DND-41 (cell line): ENCODE results near the gene TESMIN.
A peak's percentile ranks its signal among the peaks of the same experiment; 100 is the strongest.

Experiments
- ATAC-seq: fragments of 200-7000 bp; cut with Tn5 transposase; 3 replicates; pipeline ENCODE4 v1.9.1; 2021; ENCODE audit warnings: low read depth; ENCODE audit not compliant: insufficient read depth
- DNase-seq: peaks from one replicate; pipeline ENCODE4 v3.0.0-alpha.2; 2020
- H2AFZ ChIP-seq: 2 replicates; pipeline ENCODE4 v1.6.0; 2012; ENCODE audit warnings: low read depth, low read length
- H3K27ac ChIP-seq: 2 replicates; pipeline ENCODE4 v1.5.1; 2012; ENCODE audit warnings: low read length, inconsistent platforms
- H3K27me3 ChIP-seq: fragments of 200-600 bp; sonication (generic); 2 replicates; pipeline ENCODE4 v1.6.0; 2012; ENCODE audit warnings: low read length, mild to moderate bottlenecking, inconsistent platforms; ENCODE audit not compliant: insufficient read depth, poor library complexity
- H3K36me3 ChIP-seq: 2 replicates; pipeline ENCODE4 v1.5.1; 2012; ENCODE audit warnings: low read length, inconsistent platforms; ENCODE audit not compliant: insufficient read depth
- H3K4me1 ChIP-seq: 2 replicates; pipeline ENCODE4 v1.5.1; 2012; ENCODE audit warnings: mild to moderate bottlenecking, low read length; ENCODE audit not compliant: insufficient read depth
- H3K4me2 ChIP-seq: 2 replicates; pipeline ENCODE4 v1.6.0; 2012; ENCODE audit warnings: mild to moderate bottlenecking, moderate library complexity, low read length, inconsistent platforms; ENCODE audit not compliant: insufficient read depth
- H3K4me3 ChIP-seq, 2 experiments: fragments of 200-600 bp in 1 of 2; shearing (Covaris generic) in 1 of 2; 2 replicates each; pipeline ENCODE4 v1.5.1; 2012 to 2016; ENCODE audit warnings: inconsistent platforms in 2 of 2, low read length in 2 of 2, mild to moderate bottlenecking in 2 of 2, low read depth in 1 of 2, moderate library complexity in 1 of 2
- H3K79me2 ChIP-seq: 2 replicates; pipeline ENCODE4 v1.6.0; 2012; ENCODE audit warnings: low read length, inconsistent platforms; ENCODE audit not compliant: insufficient read depth
- H3K9ac ChIP-seq: 2 replicates; pipeline ENCODE4 v1.6.0; 2012; ENCODE audit warnings: low read depth, mild to moderate bottlenecking, inconsistent platforms, low read length, moderate library complexity
- H3K9me3 ChIP-seq: 2 replicates; pipeline ENCODE4 v1.5.1; 2012; ENCODE audit warnings: low read length, moderate library complexity, mild to moderate bottlenecking, inconsistent platforms; ENCODE audit not compliant: insufficient read depth, severe bottlenecking
- H4K20me1 ChIP-seq: 2 replicates; pipeline ENCODE4 v1.6.0; 2012; ENCODE audit warnings: low read length; ENCODE audit not compliant: insufficient read depth
- EZH2 ChIP-seq: IDR thresholded peaks from 3 replicates; pipeline ENCODE4 v1.6.1; 2012; ENCODE audit warnings: borderline replicate concordance, low read depth, mild to moderate bottlenecking, moderate library complexity, low read length, inconsistent platforms; ENCODE audit not compliant: severe bottlenecking
- TF ChIP-seq, protein P1 (sequence below): IDR thresholded peaks from 2 replicates; pipeline ENCODE4 v1.5.1; 2012; ENCODE audit warnings: borderline replicate concordance, low read length, moderate library complexity, mild to moderate bottlenecking; ENCODE audit not compliant: poor library complexity, severe bottlenecking; ENCODE audit errors: extremely low read depth

Gene TESMIN

DNA sequence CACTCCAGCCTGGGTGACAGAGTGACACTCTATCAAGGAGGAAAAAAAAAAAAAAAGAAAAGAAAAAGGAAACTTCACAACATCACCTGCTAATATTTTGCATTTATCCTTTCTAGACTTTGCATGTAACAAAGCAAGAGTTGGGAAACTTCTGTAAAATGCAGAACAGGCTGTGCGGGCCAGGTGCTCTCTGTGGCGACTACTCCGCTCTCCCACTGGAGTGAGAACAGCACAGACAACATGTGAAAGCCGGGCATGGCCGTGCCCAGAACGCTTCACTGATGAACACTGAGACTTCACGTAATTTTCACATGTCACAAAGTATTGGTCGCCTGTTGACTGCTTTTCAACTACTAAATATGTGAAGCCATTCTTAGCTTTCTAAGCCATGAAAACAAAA lies 15.5 kb upstream of the TESMIN start:
- no peak for DNase-seq
- H3K79me2 ChIP-seq, result no peaks in the 10 kb centered on the region

DNA sequence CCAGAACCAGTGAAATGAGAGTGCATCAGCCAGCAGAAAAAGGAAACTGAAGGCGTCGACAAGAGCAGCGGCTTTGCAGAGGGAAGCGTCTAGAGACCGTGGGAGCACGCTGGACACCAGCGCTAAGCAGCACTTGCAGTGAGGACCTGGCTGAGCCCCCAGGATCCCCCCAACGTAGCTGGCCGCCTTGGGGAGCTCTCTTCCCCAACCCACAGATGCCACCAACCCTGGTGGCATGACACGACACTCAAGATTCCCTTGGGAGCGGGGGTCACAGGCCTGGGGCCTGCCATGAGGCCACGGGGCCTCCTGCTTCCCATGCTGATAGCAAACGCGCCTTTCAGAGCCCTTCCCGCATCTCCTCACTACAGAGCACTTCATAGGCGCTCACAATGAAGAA lies 13.4 kb upstream of the TESMIN start:
- DNase-seq (no peak), ATAC-seq (no peak)
- Histone ChIP-seq H3K27ac (no peak overlapping the region), H3K9me3 (no peaks in the 10 kb centered on the region), H3K4me1 (no peaks in the 10 kb centered on the region), H3K36me3 (peaks cover 54% of the 10 kb centered on the region), H4K20me1 (no peaks in the 10 kb centered on the region), H3K4me3 (no peak overlapping the region), H3K79me2 (no peaks in the 10 kb centered on the region), H3K9ac (no peak overlapping the region), H2AFZ (no peak overlapping the region), H3K4me2 (no peak overlapping the region), H3K27me3 (no peaks in the 10 kb centered on the region)
- no peak for TF ChIP-seq EZH2
- TF ChIP-seq, protein P1, sequence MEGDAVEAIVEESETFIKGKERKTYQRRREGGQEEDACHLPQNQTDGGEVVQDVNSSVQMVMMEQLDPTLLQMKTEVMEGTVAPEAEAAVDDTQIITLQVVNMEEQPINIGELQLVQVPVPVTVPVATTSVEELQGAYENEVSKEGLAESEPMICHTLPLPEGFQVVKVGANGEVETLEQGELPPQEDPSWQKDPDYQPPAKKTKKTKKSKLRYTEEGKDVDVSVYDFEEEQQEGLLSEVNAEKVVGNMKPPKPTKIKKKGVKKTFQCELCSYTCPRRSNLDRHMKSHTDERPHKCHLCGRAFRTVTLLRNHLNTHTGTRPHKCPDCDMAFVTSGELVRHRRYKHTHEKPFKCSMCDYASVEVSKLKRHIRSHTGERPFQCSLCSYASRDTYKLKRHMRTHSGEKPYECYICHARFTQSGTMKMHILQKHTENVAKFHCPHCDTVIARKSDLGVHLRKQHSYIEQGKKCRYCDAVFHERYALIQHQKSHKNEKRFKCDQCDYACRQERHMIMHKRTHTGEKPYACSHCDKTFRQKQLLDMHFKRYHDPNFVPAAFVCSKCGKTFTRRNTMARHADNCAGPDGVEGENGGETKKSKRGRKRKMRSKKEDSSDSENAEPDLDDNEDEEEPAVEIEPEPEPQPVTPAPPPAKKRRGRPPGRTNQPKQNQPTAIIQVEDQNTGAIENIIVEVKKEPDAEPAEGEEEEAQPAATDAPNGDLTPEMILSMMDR, result no peak

More for the DNA sequence above, 15.5 kb upstream of the TESMIN start:
- H3K9ac ChIP-seq, result no peak overlapping the region
- no peaks in the 10 kb centered on the region for H3K9me3 ChIP-seq
- H4K20me1 ChIP-seq, result 0 out of 2 replicates have a peak, but pooled peaks cover 4% of the 10 kb centered on the region
- H3K27ac ChIP-seq, result no peak overlapping the region
- no peaks in the 10 kb centered on the region for H3K27me3 ChIP-seq
- TF ChIP-seq, protein P1, result no peak
- no peak overlapping the region for H3K4me3 ChIP-seq
- no peak overlapping the region for H2AFZ ChIP-seq
- H3K4me1 ChIP-seq, result no peaks in the 10 kb centered on the region
- ATAC-seq, result no peak
- H3K4me2 ChIP-seq, result no peak overlapping the region
- peaks cover 59% of the 10 kb centered on the region for H3K36me3 ChIP-seq

DNA sequence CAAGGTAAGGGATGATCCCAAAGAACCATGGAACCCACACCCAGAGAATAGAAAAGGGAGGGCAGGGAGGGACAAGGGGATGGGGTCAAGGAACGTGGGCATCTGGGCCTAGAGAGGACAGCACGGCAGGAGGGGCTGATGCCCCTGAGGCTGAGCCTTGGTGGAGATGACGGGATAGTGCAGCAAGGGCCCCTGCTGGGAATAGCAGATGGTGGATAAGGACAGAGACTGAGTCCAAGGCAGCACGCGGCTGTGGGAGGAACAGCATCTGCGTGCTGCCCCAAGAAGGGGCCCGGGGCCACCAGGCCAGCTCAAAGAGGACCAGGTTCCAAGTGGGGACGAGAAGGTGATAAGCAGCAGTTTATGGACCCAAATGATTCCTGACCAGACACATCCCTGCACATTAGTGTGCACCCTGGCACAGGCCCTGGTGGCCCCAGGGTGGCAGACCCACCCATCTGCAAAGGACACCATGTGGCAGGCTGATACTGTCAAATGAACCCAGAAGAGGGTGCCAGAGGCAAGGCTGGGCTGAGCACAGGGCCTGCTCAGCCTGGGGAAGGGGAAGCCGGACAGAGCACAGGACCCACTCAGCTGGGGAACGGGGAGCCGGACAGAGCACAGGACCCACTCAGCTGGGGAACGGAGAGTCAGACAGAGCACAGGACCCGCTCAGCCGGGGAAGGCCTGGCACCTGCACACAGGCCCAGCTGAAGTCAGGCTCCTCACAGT lies 12.8 kb upstream of the TESMIN start:
- ATAC-seq (no peak), DNase-seq (no peak)
- Histone ChIP-seq H3K27ac (no peak overlapping the region), H3K36me3 (peaks cover 59% of the 10 kb centered on the region), H3K4me3 (no peak overlapping the region), H3K9me3 (no peaks in the 10 kb centered on the region), H3K79me2 (no peaks in the 10 kb centered on the region), H3K9ac (no peak overlapping the region), H3K27me3 (no peaks in the 10 kb centered on the region), H3K4me1 (no peaks in the 10 kb centered on the region), H3K4me2 (no peak overlapping the region), H4K20me1 (no peaks in the 10 kb centered on the region), H2AFZ (no peak overlapping the region)
- TF ChIP-seq, protein P1, result peak; percentile 23
- TF ChIP-seq EZH2, result no peak
